GM18520 (cell line): ENCODE measurements around the gene ZNF346.
"Not testable (repeated sequence)": the region's sequence is repeated elsewhere in the genome, so short reads cannot be mapped to it uniquely, and the experiment has no call there.

Source experiments
- ATAC-seq: cut with Tn5 transposase; IDR thresholded peaks from one replicate; pipeline ENCODE4 v1.9.1; 2021; ENCODE audit not compliant: unreplicated experiment

The ZNF346 gene

DNA sequence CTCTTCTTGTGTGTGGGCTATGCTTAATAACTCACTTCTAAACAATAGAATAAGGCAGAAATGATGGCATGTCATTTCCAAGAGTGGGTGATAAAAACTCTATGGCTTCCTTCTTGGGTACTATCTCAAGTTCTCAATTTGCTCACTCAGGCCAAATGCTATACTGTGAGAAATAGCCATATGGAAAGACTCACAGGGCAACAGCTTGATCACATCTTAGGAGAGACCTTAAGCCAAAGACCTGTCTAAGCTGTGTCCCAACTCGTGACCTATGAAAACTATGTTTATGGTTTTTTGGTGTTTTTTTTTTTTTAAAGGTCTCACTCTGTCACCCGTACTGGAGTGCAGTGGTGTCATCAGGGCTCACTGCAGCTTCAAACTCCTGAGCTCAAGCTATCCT, 13.8 kb upstream of the ZNF346 start:
- no peak for ATAC-seq

DNA sequence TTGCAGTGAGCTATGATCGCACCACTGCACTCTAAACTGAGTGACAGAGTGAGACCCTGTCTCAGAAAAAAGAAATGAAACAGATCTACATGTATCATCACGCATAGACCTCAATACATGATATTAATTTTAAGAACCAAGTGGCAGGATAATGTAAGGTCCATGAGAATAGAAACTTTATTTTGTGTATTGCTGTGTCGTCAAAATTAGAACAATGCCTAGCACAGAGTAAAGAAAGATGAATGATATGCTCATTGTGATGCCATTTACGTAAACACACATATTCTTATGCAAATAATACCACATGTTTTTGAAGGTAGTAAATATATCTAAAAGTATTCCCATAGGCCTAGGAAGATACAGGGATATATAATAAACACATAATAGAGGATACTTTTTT, 12.3 kb upstream of the ZNF346 start:
- no peak for ATAC-seq

DNA sequence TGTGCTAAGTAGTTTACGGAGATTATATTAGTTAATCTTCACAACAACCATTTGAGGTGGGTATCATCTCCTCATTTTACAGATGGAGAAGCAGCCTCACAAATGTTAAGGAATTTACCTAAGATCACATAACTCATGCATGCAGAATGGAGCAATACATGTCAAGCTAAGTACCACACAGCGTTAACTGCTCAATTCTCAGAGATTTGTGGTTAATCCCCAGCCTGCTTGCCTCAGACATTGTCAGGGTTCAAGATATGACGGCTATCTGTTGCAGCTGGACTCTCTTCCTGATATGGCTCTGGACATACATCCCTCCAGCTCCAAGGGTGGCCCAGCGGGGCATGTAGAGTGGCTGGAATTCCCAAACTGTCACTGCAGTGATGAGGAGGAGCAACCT, 7.3 kb upstream of the ZNF346 start:
- ATAC-seq = no peak

DNA sequence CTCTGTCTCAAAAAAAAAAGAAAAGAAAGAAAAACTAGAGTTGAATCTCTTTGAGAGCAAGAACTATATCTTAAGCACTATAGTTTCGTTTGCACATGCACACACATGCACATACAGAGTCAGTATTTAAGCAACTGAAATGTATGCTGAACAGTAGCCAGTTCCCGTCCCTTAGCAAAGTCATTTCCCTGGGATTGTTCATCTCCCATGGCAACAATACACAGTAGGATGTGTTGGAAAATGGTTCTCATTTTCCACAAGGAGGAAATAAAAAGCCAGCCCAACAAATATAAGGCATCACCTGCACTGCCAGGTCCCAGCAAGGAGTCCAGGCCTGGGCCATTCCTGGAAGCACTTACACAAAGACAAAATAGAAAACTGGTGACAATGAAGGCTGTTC, 4.2 kb upstream of the ZNF346 start:
- no peak for ATAC-seq

DNA sequence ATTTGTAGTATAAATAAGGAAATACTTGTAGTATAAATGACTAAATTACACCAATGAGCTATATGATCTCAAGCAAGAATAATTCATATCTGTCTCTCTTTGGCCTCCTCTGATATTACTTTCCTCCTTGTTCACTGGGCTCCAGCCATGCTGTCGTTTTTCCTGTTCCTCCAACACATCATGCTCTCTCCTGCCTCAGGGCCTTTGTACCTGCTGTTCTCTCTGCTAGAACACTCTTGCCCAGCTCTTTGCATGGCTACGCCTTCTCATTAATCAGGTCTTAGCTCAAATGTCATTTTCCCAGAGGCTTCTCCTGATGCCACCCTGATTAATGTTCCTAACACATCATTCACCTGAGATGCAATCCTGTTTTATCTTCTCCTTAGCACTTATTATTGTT, 2.5 kb upstream of the ZNF346 start:
- ATAC-seq = no peak

DNA sequence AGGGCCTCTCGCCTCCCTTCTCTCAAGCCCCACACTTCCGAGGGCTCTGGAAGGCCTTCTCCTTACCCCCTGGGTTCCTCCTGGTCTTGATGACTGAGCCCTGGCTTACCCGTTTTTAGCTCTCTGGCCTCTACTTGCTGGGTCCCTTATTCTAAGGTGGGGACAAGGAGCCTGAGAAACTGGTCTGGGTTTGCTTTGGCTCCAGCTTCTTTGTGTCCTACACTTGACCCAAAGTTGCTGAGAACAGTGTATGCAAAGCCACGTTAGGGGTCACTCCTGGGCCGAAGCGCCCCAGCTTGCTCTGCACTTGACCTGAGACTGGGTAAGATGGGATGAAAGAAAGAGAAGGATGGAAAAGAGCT, 788 bp downstream of the ZNF346 start:
- ATAC-seq = no peak

DNA sequence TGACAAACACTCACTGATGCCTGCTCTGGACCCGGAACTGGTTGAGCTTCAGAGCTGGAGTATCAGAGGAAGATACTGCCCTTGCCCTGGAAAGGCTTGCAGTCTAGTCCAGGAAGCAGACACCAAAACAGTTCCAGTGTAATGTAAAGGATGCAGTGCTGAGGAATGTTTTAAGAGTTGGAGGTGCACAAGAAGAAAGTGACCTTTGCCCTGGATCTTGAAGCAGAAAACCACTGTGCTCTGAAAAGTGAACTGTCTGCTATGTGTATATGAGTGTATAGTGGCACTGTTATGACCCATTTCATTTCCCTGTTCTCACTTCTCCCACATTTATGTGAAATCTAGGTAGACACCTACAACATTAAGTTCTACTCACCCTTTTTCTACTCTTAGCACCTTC, 2.1 kb downstream of the ZNF346 start:
- ATAC-seq = no peak

DNA sequence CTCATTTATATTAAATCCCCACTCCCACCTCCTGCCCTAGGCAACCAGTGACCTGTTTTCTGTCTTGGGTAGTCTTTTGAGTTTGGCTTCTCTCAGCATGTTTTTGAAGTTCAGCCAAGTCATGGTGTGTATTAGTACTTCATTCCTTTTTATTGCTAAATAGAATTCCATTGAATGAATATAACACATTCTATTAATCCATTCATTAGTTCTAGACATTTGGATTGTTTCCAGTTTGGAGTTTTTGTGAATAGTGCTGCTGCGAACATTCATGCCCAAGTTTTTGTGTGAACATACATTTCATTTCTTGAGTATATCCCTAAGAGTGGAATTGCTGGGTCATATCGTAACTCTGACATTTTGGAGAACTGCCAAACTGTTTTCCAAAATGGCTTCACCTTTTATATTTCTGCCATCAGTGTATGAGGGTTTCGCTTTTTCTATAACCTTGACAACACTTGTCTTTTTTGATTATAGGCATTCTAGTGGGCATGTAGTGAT, 2.7 kb downstream of the ZNF346 start:
- ATAC-seq = no peak

DNA sequence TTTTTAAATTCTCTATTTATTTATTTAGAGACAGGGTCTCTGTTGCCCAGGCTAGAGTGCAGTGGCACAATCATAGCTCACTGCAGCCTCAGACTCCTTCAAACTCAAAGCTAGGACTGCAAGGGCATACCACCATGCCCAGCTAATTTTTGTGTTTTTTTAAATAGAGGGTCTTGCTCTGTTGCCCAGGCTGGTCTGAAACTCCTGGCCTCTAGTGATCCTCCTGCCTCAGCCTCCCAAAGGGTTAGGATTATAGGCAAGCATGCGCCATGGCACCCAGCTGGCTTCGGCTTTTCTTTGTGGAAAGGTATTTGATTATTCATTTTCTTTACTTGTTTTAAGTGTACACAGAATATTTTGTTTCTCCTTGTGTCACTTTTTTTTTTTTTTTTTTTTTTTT, 5.2 kb downstream of the ZNF346 start:
- no peak for ATAC-seq

DNA sequence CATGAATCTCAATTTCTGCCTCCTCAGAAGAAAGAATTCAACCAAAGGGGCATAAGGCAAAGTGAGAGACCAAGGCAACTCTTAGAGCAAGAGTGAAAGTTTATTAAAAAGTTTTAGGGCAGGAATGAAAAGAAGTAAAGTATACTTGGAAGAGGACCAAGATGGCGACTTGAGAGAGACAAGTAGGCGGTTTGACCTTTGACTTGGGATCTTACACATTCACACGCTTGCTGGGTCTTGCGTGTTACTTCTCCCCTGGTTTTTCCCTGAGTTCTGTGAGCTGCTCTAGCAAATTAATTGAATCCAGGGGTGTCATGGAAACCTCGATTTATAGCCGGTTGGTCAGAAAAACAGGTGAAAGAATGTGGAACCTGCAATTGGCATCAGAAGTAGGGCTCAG, 7.0 kb downstream of the ZNF346 start:
- ATAC-seq = no peak

DNA sequence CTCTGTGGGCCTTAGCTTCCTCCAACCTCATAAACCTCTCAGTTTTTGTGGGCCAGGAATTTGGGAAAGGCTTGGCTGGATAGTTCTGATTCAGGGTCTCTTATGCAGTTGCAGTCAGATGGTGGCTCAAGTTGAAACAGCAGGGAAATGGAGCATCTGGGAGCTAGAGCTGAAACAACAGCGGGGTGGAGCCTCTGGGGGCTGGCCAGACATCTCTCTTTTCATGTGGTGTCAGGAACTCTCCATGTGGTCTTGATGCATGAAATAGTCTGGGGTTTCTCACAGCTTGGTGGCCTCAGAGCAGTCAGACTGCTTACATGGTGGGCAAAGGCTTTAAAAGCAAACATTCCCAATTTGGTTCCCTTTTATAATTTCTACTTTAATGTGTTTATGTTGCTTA, 13.5 kb downstream of the ZNF346 start:
- no peak for ATAC-seq

DNA sequence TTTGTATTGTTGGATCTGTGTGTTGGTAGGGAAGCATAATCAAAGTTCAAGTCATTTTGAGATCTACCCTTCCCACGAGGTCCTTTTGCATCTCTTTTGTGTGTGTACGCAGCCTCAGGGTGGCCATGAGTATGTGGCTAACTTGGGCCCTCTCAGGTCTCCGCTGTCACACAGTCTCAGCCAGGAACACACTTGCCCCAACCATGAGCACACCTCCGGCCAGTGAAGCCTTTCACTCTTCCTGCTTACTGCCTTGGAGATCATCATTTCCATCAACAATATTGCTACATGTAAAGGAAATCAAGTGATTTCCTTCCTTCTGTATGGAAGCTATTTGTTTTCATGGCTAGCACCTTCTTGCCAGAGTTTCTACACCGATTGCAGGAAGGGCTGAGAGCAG, 13.9 kb downstream of the ZNF346 start:
- ATAC-seq = no peak

DNA sequence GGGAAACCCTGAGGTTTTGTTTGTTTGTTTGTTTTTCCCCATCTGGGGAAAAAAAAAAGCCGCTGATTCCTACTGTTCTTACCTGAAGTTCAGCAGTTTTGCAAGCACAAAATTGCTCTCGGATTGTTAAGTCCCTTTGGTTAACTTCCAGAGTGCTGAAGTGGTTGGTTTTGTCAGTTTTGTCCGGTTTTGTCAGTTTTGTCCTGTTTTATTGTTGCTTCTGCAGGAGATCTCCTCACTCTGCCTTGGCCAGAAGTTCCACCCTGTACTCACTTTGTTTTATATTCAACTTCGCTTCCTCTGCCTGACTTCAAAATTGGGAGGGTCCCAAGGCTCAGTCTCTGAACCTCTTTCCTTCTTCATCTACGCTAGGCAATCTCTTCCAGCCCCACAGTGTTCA, 14.4 kb downstream of the ZNF346 start:
- ATAC-seq = no peak

DNA sequence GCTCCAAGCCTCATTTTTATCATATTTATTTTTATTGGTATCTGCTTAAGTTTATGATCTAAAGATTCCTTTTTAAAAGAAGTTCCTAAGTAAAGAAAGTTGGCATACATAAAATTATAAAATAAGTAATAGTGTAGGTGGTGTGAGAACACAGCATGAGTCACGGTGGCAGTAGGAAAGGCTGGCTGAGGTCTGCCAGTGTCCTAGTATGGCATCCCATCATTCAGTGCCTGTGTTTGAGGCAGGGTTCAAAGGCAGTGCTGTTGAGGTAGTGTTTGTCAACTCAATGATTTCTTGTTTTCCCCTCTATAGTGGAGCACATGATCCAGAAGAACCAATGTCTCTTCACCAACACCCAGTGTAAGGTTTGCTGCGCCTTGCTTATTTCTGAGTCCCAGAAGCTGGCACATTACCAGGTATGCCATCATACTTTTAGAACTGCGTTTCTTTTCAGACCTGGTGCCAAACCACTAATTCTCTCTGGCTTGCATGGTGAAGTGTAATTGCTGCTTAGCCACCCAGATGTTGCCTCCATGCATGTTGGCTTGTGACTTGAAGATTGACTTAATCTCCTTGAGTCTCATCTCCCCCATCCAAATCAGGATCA, 18.4 kb downstream of the ZNF346 start:
- ATAC-seq = no peak

DNA sequence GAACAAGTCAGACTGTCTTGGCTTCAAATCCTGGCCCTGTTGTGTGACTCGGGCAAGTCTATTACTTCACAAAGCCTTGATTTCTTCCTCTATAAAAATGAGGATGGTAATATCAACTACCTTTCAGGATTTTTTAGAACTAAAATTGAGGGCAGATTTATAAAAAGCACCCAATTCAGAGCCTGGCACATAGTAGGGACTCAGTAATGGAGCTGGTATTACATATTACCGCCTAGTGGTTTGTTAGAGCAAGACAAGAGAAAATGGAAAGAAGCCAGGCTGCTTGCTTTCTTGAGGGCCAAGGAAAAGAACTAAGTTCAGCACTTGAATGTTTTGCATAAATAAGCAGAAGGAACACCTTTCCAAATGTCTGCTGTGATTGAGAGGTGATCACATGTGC, 19.4 kb downstream of the ZNF346 start:
- no peak for ATAC-seq

DNA sequence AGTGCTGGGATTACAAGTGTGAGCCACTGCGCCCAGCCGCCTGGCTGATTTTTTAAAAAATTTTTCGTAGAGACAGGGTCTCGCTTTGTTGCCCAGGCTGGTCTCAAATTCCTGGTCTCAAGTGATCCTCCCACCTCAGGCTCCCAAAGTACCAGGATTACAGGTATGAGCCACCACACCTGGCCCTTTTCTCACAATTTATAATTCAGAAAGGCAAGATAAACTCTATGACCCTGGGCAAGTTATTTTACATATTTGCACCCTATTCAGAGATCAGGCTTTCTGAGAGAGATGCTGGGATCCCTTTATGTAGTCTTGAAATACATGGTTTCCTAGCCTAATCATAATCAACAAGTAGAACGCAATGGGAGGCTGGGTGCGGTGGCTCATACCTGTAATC, 20.6 kb downstream of the ZNF346 start:
- ATAC-seq = no peak

DNA sequence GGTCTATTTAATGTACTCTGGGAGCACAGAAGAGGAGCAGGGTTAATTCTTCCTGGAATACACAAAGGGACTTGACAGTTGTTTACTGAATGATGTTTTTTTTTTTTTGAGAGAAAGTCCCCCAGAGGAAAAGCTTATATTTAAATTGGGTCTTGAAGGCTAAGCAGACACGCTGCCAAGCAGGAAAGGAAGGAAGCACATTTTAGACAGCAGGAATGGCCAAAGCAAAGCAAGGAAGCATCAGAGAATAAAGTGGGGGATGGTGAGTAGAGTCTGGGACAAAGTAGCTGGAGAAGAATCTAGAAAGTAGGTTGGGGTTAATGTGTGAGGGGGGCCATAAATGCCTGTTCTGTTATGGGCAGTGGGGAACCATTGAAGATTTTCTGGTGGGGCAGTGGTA, 21.5 kb downstream of the ZNF346 start:
- ATAC-seq = no peak

DNA sequence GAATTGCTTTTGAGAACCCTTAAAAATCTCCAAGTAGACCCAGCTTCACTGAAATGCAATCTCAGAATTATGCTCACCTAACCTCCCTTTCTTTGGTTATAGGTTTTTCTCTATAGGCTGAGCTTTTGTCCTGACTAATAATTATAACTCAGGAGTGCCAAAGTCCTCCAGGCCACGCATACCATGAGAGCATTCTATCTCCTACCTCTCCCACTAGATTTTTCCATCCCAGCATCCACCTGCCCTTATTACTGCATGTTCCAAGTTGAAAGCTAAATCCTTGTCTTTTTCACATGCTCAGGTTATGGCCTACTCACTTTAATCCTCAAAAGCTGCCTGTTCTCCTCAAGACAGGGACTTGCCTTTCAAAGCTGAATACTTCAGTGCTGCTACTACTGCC, 22.1 kb downstream of the ZNF346 start:
- no peak for ATAC-seq

DNA sequence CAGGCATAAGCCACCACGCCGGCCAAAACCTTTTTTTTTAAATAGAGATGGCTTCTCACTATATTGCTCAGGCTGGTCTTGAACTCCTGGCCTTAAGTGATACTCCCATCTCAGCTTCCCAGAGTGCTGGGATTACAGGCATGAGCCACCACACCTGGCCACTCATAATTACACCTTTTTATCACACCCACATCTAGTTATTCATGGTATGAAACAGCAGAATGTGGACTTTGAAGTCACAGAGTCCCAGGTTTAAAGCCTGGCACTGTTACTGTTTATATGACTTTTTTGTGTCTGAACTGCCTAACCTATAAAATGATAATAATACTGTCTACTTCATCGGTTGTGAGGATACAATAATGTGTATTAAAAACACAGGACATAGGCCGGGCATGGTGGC, 23.1 kb downstream of the ZNF346 start:
- ATAC-seq = no peak

DNA sequence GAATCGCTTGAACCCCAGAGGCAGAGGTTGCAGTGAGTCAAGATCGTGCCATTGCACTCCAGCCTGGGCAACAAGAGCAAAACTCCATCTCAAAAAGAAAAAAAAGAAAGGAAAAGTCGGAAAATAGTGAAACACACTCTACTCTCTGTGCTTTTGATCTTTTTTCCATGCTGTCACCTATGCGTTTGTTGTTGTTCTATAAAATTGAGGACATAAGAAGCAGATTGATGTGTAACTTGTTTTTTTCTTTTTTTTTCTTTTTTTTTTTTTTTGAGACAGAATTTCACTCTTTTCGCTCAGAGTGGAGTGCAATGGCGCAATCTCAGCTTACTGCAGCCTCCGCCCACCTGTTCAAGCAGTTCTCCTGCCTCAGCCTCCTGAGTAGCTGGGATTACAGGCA, 26.0 kb downstream of the ZNF346 start:
- not testable (repeated sequence) for ATAC-seq

DNA sequence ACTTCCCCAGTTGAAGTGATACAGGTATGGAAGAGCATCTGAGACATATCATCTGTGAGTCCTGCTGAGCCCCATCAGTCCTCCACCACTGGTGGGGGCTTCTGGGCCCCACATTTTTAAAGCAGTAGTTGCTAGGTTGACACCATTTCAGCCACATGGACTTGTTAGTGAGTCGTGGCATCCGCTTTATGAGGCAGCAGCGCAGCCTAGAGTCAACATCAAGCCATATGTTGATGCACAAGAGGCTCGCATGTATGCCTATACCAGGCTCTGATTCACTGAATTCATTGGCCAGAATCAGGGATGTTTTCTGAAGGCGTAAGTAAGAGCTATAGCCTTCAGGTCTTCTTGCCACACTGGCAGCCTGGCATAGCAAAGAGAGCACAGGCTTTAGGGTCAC, 26.8 kb downstream of the ZNF346 start:
- ATAC-seq = no peak

DNA sequence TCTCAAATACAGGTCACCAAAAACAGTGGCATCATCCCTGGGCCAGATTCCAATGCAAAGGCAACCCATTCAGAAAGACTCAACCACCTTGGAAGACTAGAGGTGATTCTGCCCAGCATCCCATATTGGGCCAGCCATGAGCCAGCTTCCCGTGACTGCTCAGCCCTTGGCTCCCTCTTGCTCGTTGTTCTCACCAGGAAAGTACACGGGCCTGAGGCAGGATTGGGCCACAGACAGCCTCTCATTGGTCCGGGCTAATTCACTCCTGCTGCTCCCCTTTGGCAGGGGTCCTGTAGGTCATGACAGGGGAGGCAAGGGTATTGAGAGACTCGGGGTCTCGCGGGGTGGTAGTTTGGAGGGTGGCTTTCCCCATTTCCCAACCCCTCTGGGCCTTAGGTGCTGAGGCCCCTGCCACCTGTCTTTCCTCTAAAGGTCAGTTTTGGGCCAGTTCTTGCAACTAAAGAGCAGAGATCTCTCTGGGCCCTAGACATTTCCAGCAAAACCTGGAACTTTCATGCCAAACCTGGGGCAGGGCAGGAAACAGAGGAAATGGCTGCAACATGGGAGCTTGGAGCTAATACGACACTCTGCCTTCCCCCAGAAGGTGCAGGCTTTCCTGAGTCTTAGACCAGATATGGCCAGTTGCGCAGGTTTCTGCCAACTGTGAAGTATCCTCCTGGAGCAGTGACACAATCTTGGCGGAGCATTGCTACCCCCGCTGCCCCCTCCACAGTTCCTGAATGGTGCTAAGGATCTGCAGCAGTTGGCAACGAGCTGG, 42.2 kb downstream of the ZNF346 start:
- ATAC-seq = no peak

DNA sequence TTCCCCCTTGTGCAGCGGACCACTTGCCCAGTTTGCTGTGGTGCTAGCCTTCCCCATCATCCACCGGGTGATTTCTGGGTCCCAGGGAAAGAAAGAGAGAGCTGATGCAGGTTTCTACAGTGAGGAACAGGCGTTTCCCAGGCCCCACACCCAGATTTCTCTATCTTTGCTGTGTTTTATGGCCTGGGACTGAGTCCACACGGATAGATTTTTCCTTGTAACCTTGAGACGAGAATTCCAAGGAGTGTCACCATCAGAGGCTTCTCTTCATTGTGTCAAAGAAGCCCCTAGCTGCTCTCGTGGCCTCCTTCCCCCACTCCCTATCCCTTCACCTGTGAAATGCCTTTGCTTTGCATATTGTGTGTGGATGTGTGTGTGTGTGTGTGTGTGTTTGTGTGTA, 43.0 kb downstream of the ZNF346 start:
- ATAC-seq = no peak
